K562 (cell line): Measurements from ENCODE around the gene ST6GALNAC1. TPM values are rescaled to one million over a fixed set of nuclear protein-coding genes. Genes with fewer than 3 reads are reported as not detected.
A peak's percentile ranks its signal among the peaks of the same experiment; 100 is the strongest.

Source experiments
- ASH1L ChIP-seq: fragments of 450-650 bp; IDR thresholded peaks from 2 replicates; pipeline ENCODE4 v1.6.1; 2018; ENCODE audit warnings: borderline replicate concordance, mild to moderate bottlenecking, low read depth; ENCODE audit not compliant: partially characterized antibody
- ATF7 ChIP-seq: fragments of 450-650 bp; IDR thresholded peaks from 2 replicates; pipeline ENCODE4 v1.7.1; 2014; ENCODE audit warnings: mild to moderate bottlenecking, moderate library complexity
- CEBPZ ChIP-seq: fragments of 150-350 bp; IDR thresholded peaks from 2 replicates; pipeline ENCODE4 v1.6.1; 2014; ENCODE audit warnings: low read depth, mild to moderate bottlenecking, low read length, borderline replicate concordance
- DDX20 ChIP-seq: fragments of 450-650 bp; IDR thresholded peaks from 2 replicates; pipeline ENCODE4 v1.6.1; 2016; ENCODE audit warnings: missing genetic modification characterization, low read depth, mild to moderate bottlenecking, missing compliant biosample characterization, moderate library complexity
- DLX4 ChIP-seq: fragments of 250-450 bp; sonication (Bioruptor Pico); IDR thresholded peaks from 2 replicates; pipeline ENCODE4 v1.6.1; 2021; ENCODE audit warnings: mild to moderate bottlenecking
- ELF1 ChIP-seq: fragments of 200-800 bp; sonication (Bioruptor generic); IDR thresholded peaks from 2 replicates; pipeline ENCODE4 v1.6.1; 2016; ENCODE audit warnings: missing genetic modification characterization, missing compliant biosample characterization
- GTF2F1 ChIP-seq: IDR thresholded peaks from 2 replicates; pipeline ENCODE4 v1.6.1; 2011; ENCODE audit warnings: low read depth, low read length, improper control_type of control experiment
- LEF1 ChIP-seq: fragments of 450-650 bp; IDR thresholded peaks from 2 replicates; pipeline ENCODE4 v1.6.1; 2016; ENCODE audit warnings: mild to moderate bottlenecking
- MCM3 ChIP-seq: fragments of 450-650 bp; IDR thresholded peaks from 2 replicates; pipeline ENCODE4 v1.6.1; 2016
- PML ChIP-seq: IDR thresholded peaks from 2 replicates; pipeline ENCODE4 v1.6.1; 2012; ENCODE audit warnings: low read length, inconsistent platforms
- POLR2AphosphoS5 ChIP-seq: IDR thresholded peaks from 2 replicates; pipeline ENCODE4 v1.6.1; 2011; ENCODE audit warnings: mild to moderate bottlenecking, low read depth, low read length, moderate library complexity; ENCODE audit not compliant: control insufficient read depth, insufficient read depth
- POLR2B ChIP-seq: fragments of 450-650 bp; IDR thresholded peaks from 2 replicates; pipeline ENCODE4 v1.6.1; 2018; ENCODE audit warnings: low read depth; ENCODE audit not compliant: partially characterized antibody
- RBM25 ChIP-seq: fragments of 200-400 bp; formaldehyde crosslinking; IDR thresholded peaks from 2 replicates; pipeline ENCODE4 v1.6.1; 2018; ENCODE audit warnings: low read length, low read depth, moderate library complexity; ENCODE audit not compliant: severe bottlenecking
- SAP30 ChIP-seq: fragments of 200-600 bp; sonication (generic); IDR thresholded peaks from 2 replicates; pipeline ENCODE4 v1.6.1; 2012; ENCODE audit warnings: borderline replicate concordance, low read depth, mild to moderate bottlenecking, moderate library complexity, low read length, control low read depth, inconsistent platforms; ENCODE audit not compliant: insufficient read depth, poor library complexity, severe bottlenecking
- SMARCA5 ChIP-seq: fragments of 450-650 bp; IDR thresholded peaks from 2 replicates; pipeline ENCODE4 v1.6.1; 2016
- SUPT5H ChIP-seq: fragments of 450-650 bp; IDR thresholded peaks from 2 replicates; pipeline ENCODE4 v1.6.1; 2016
- THAP12 ChIP-seq: fragments of 250-450 bp; sonication (Bioruptor Pico); IDR thresholded peaks from 2 replicates; pipeline ENCODE4 v1.9.0; 2021; ENCODE audit warnings: mild to moderate bottlenecking, inconsistent platforms
- ZNF263 ChIP-seq: sonication (generic); formaldehyde crosslinking; IDR thresholded peaks from 2 replicates; pipeline ENCODE4 v1.8.0; 2022; ENCODE audit warnings: mild to moderate bottlenecking, missing genetic modification reagents, borderline replicate concordance
- polyA plus RNA-seq, 8 experiments: library from polyadenylated mRNA; depleted of rRNA in 4 of 8; stranded (reverse) in 5 of 8; unstranded in 3 of 8; fragments of >200 nt; fragmentation: Nextera tagmentation in 2 of 8; fragmentation: Illumina TruSeq in 1 of 8; extraction: Ambion mirVana in 2 of 8; extraction: Trizol in 1 of 8; gene quantifications; 2 replicates each; pipeline versions ENCODE4 v1.2.1 to v1.2.3, GENCODE V29; 2011 to 2014; ENCODE audit warnings: inconsistent platforms in 1 of 8, missing spikeins in 1 of 8
- total RNA-seq, 7 experiments: library from RNA; depleted of rRNA in 6 of 7; stranded (reverse); fragments of >200 nt in 6 of 7; fragmentation: Illumina TruSeq in 2 of 7; extraction: Trizol in 2 of 7; gene quantifications; 2 replicates each; pipeline versions ENCODE4 v1.2.1 to v1.2.3, GENCODE V29; 2011 to 2021; ENCODE audit warnings: low replicate concordance in 1 of 7
- TF ChIP-seq, protein P1 (sequence below): fragments of 250-450 bp; sonication (Bioruptor Pico); IDR thresholded peaks from 2 replicates; pipeline ENCODE4 v1.5.0; 2020; ENCODE audit warnings: mild to moderate bottlenecking, borderline replicate concordance

ST6GALNAC1 gene
- total and polyA plus RNA-seq, 9 of the 15 experiments (the other 6 are each of a cell fraction or from before 2014, with no cell fraction given) = 20.6 to 68.4 (median 50.5) TPM

- TF ChIP-seq, protein P1, sequence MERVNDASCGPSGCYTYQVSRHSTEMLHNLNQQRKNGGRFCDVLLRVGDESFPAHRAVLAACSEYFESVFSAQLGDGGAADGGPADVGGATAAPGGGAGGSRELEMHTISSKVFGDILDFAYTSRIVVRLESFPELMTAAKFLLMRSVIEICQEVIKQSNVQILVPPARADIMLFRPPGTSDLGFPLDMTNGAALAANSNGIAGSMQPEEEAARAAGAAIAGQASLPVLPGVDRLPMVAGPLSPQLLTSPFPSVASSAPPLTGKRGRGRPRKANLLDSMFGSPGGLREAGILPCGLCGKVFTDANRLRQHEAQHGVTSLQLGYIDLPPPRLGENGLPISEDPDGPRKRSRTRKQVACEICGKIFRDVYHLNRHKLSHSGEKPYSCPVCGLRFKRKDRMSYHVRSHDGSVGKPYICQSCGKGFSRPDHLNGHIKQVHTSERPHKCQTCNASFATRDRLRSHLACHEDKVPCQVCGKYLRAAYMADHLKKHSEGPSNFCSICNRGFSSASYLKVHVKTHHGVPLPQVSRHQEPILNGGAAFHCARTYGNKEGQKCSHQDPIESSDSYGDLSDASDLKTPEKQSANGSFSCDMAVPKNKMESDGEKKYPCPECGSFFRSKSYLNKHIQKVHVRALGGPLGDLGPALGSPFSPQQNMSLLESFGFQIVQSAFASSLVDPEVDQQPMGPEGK (CRISPR knock-in tag) = 0 out of 2 replicates have a peak, but pooled peaks have one; percentile 31
- TF ChIP-seq POLR2AphosphoS5 (0 out of 2 replicates have a peak, but pooled peaks have one; percentile 13), RBM25 (peak; percentile 97), GTF2F1 (peak; percentile 54; the same call in 1 of the 2 replicates), ZNF263 (CRISPR knock-in tag) (no peak), ELF1 (tag) (no peak), DLX4 (CRISPR knock-in tag) (no peak), ATF7 (peak; percentile 80), ASH1L (peak; percentile 99), MCM3 (0 out of 2 replicates have a peak, but pooled peaks have one; percentile 9), SMARCA5 (no peak; the same call in 1 of the 2 replicates), POLR2B (peak; percentile 34), LEF1 (no peak), DDX20 (tag) (no peak), SAP30 (no peak), SUPT5H (peak; percentile 66), THAP12 (CRISPR knock-in tag) (no peak), CEBPZ (peak; percentile 99), PML (0 out of 2 replicates have a peak, but pooled peaks have one; percentile 5)
These were observed 27.8 kb upstream of the ST6GALNAC1 start (continued) for GRCh38 chr17:76671123-76671911.
